GM12892 (cell line): Measurements from ENCODE around the gene LCK.

ENCODE experiments used
- POLR2A ChIP-seq: IDR thresholded peaks from 2 replicates; pipeline ENCODE4 v1.6.1; 2011; ENCODE audit warnings: low read depth, low read length, control low read depth
- POLR2AphosphoS5 ChIP-seq: IDR thresholded peaks from 2 replicates; pipeline ENCODE4 v1.6.1; 2011; ENCODE audit warnings: low read depth, low read length, control low read depth
- TAF1 ChIP-seq: IDR thresholded peaks from 2 replicates; pipeline ENCODE4 v1.6.1; 2011; ENCODE audit warnings: low read depth, mild to moderate bottlenecking, control low read depth, low read length, borderline replicate concordance

- TF ChIP-seq POLR2AphosphoS5 (no peak), POLR2A (no peak), TAF1 (no peak)
These were observed 23.7 kb downstream of the LCK start for GRCh38 chr1:32274646-32275340.
